C4-2B (cell line): ENCODE data around the gene ARL4C.

Source experiments
- H3K27ac ChIP-seq: fragments of 450-650 bp; 2 replicates; pipeline ENCODE4 v1.5.1; 2017
- ZFX ChIP-seq: fragments of 450-650 bp; IDR thresholded peaks from 2 replicates; pipeline ENCODE4 v1.6.1; 2017
- TF ChIP-seq, protein P1 (sequence below): fragments of 450-650 bp; conservative IDR thresholded peaks from 2 replicates; pipeline ENCODE4 v1.5.1; 2017; ENCODE audit warnings: mild to moderate bottlenecking

ARL4C gene

DNA sequence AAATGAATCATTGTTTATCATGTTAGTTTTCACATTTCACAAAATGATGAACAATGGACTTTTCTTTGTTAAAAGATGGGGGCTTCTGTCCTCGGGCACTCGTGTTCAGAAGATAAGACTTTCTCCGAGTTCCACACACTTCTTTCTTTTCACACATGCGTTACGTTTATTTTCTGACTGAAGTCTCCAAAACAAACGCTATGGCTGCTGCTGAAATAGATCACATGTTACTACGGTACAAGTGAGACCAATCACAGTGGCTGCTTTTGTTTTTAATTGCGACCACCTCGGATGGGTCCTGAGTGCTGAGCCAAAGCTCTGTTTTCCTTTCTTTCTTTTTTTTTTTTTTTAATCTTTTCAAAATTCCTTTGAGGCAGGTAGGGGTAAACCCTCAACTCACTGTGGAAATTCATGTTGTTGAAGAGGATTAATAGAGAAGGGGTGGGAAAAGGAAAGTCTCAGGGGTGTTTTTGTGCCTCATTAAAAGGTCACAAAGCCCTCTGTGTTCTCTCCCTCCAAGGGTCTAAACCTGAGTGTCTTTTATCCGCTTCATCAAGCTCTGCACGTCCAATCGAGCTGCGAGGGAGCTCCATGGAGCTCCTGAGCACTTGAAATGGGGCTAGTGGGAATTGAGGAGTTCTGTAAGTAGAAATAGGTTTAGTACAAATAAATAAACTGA is 48.2 kb downstream of the ARL4C start:
- no peak overlapping the region for H3K27ac ChIP-seq
- TF ChIP-seq ZFX, result no peak
- TF ChIP-seq, protein P1, sequence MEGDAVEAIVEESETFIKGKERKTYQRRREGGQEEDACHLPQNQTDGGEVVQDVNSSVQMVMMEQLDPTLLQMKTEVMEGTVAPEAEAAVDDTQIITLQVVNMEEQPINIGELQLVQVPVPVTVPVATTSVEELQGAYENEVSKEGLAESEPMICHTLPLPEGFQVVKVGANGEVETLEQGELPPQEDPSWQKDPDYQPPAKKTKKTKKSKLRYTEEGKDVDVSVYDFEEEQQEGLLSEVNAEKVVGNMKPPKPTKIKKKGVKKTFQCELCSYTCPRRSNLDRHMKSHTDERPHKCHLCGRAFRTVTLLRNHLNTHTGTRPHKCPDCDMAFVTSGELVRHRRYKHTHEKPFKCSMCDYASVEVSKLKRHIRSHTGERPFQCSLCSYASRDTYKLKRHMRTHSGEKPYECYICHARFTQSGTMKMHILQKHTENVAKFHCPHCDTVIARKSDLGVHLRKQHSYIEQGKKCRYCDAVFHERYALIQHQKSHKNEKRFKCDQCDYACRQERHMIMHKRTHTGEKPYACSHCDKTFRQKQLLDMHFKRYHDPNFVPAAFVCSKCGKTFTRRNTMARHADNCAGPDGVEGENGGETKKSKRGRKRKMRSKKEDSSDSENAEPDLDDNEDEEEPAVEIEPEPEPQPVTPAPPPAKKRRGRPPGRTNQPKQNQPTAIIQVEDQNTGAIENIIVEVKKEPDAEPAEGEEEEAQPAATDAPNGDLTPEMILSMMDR, result no peak

DNA sequence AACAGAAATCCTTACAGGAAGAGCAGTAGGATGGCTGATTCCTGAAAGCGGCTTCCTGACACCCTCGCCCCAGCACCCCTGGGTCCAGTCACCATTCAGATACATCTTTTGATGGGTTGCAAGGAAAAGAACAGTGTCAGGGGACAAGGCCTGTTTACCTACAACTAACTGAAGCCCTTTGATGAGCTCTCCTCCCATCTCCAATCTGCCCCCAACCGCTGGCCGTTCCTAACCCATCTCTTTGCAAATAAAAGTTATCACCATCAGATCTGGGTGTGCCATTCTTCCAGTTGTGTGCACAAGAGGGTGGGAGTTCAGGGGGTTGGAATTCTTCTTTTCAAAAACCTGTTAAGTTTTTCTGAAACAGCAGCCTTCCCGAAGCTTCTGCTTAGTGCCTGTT is 48.9 kb downstream of the ARL4C start:
- H3K27ac ChIP-seq, result no peak overlapping the region
- TF ChIP-seq ZFX, result no peak
- TF ChIP-seq, protein P1, result no peak

DNA sequence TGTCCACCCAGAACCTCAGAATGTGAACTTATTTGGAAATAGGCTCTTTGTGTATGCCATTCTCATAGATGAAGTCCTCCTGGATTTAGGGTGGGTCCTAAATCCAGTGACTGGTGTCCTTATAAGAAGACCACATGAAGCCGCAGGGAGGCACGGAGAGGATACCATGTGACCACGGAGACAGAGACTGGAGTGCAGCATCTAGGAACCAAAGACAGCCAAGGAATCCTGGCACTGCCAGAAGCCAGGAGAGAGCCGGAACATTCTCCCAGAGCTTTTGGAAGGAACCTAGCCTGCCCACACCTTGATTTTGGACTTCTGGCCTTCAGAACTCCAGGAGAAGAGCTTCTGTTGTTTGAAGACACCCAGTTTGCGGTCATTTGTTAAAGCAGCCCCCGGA is 49.7 kb downstream of the ARL4C start:
- H3K27ac ChIP-seq, result no peak overlapping the region
- no peak for TF ChIP-seq ZFX
- TF ChIP-seq, protein P1, result no peak

DNA sequence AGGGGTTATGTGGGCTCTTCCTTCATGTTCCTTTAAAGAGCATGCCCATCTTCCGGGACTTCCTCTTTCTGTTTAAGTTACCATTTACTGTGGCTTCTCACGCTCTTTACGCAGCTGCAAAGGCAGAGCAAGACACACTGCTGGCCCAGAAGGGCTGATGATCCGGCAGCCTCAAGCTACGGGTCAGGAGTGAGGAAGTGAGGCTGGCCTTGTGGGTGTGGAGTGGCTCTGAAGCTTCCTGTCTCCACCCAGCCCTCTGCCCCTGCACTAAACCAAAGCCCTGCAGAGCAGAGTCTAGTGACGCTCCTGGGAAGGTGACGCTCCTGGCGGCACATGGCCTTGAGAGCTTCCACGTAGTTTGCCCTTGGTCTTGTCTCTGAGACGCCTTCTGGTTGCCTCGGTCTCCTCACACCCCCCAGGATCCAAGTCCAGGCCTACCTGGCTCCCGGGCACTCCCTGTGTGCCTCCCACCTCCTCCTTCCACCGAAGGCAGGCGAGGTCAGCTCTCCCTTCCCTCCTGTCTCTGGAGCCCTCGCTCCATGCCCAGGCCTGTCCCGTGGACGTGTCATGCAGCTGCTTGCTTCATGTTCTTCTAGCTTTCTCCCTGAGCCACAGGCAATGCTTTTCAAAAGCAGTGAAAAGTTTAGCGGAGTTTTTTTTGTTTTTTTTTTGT is 50.3 kb downstream of the ARL4C start:
- TF ChIP-seq ZFX, result no peak
- no peak overlapping the region for H3K27ac ChIP-seq

DNA sequence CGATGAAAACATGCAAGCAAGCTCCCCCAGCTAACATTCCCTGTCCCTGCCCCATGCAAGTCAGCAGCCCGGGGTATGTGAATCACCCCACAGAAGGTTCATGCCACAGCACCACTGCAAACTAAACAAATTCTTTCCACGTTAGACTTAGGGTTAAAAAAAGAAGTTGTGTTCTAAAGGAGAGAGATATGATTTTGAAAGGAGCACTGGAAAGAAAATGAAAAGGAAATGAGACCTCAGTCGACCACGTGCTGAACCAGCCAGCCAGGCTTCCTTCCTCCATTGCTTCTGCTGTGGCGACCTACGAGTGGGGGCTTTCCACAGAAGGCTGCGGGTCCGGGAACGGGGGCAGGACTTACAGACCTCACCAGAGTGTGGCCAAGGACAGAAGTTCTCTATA is 52.0 kb downstream of the ARL4C start:
- H3K27ac ChIP-seq, result no peak overlapping the region

DNA sequence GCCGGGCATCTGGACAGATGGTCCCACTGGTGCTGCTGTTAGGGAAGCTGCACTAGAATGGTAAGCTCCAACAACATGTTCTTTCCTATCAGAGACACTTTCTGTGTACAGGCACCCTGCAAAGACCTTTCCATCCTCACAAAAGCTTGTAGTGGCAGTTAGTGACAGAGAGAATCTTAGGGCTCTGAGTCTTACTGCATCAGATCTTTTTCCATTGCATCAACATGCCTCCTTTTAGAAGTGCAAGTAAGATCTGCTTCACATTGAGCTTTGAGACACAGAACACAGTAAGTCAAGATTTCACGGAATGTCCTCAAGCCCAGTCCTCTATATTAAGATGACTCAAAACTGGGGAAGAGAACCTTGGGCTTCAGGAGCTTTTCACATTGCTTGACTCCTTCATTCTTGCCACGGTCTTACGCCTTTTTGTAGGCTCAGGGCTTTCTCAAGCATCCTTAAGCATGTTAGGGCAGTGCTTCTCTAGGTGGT is 52.6 kb downstream of the ARL4C start:
- TF ChIP-seq, protein P1, result no peak
- TF ChIP-seq ZFX, result no peak
- no peak overlapping the region for H3K27ac ChIP-seq

More for the DNA sequence above, 52.0 kb downstream of the ARL4C start:
- TF ChIP-seq ZFX, result no peak
- TF ChIP-seq, protein P1, result no peak
